ENCODE measurements around the gene ZFY. TPM values are rescaled to one million over a fixed set of nuclear protein-coding genes. Genes with fewer than 3 reads are reported as not detected.

The ZFY gene
- total RNA-seq, 2 experiments from 2014 or later: 13.4 to 16.8 TPM

- H3K4me1 Mint-ChIP-seq (ENCODE audit: low read depth): peaks cover 42% of the 10 kb centered on the region
- ATAC-seq: no peak
- peak overlapping the region; percentile 32 for H3K27ac Mint-ChIP-seq
- no peaks in the 10 kb centered on the region for H3K27me3 Mint-ChIP-seq
- H3K9me3 Mint-ChIP-seq: no peaks in the 10 kb centered on the region
- H3K36me3 Mint-ChIP-seq (ENCODE audit: low read depth): peaks cover 36% of the 10 kb centered on the region
- TF ChIP-seq CTCF (IDR thresholded peaks at IDR 0.05): no peak
- no peak for DNase-seq
- ChIA-PET CTCF (no interaction called here), POLR2A (interaction anchor here (0.8 to 0.9 kb wide), 2 partner anchors 9 to 17 kb away, joined by 3 read pairs; no protein-coding TSS in a partner anchor)
- intact Hi-C loops (cut with micrococcal nuclease): no loop called here
- no peak overlapping the region for H3K4me3 Mint-ChIP-seq
These were observed 19.6 kb downstream of the ZFY start for GRCh38 chrY:2954735-2955134.

GRCh38 chrY:2955561-2955960, 20.4 kb downstream of the ZFY start:
- TF ChIP-seq CTCF (IDR thresholded peaks at IDR 0.05): no peak
- H3K27me3 Mint-ChIP-seq: no peaks in the 10 kb centered on the region
- intact Hi-C loops (cut with micrococcal nuclease): no loop called here
- no peak overlapping the region for H3K4me3 Mint-ChIP-seq
- H3K4me1 Mint-ChIP-seq (ENCODE audit: low read depth): peaks cover 35% of the 10 kb centered on the region
- DNase-seq (no peak), ATAC-seq (no peak)
- CTCF ChIA-PET: no interaction called here
- no peak overlapping the region for H3K27ac Mint-ChIP-seq
- H3K9me3 Mint-ChIP-seq: no peaks in the 10 kb centered on the region
- peaks cover 40% of the 10 kb centered on the region for H3K36me3 Mint-ChIP-seq (ENCODE audit: low read depth)
- POLR2A ChIA-PET: interaction anchor here (0.8 to 0.9 kb wide), 2 partner anchors 10 to 16 kb away, joined by 3 read pairs; no protein-coding TSS in a partner anchor

GRCh38 chrY:2962061-2962460, 26.9 kb downstream of the ZFY start:
- H3K36me3 Mint-ChIP-seq (ENCODE audit: low read depth): peaks cover 28% of the 10 kb centered on the region
- H3K4me1 Mint-ChIP-seq (ENCODE audit: low read depth): peaks cover 18% of the 10 kb centered on the region
- ChIA-PET CTCF (no interaction called here), POLR2A (no interaction called here)
- DNase-seq: no peak
- no peaks in the 10 kb centered on the region for H3K27me3 Mint-ChIP-seq
- no peak overlapping the region for H3K27ac Mint-ChIP-seq
- no peak overlapping the region for H3K4me3 Mint-ChIP-seq
- H3K9me3 Mint-ChIP-seq: no peaks in the 10 kb centered on the region
- no peak for ATAC-seq
- TF ChIP-seq CTCF (IDR thresholded peaks at IDR 0.05): no peak
- intact Hi-C loops (cut with micrococcal nuclease): no loop called here

GRCh38 chrY:2964814-2965213, 29.6 kb downstream of the ZFY start:
- ChIA-PET CTCF (no interaction called here), POLR2A (no interaction called here)
- no peak overlapping the region for H3K27ac Mint-ChIP-seq
- intact Hi-C loops (cut with micrococcal nuclease): no loop called here
- H3K4me1 Mint-ChIP-seq (ENCODE audit: low read depth): peaks cover 26% of the 10 kb centered on the region
- H3K4me3 Mint-ChIP-seq: no peak overlapping the region
- H3K27me3 Mint-ChIP-seq: no peaks in the 10 kb centered on the region
- no peaks in the 10 kb centered on the region for H3K9me3 Mint-ChIP-seq
- peaks cover 17% of the 10 kb centered on the region for H3K36me3 Mint-ChIP-seq (ENCODE audit: low read depth)
- TF ChIP-seq CTCF (IDR thresholded peaks at IDR 0.05): no peak
- peak; percentile 27 for ATAC-seq
- DNase-seq: no peak

GRCh38 chrY:2965629-2966028, 30.4 kb downstream of the ZFY start:
- ChIA-PET POLR2A (no interaction called here), CTCF (no interaction called here)
- DNase-seq (no peak), ATAC-seq (no peak)
- peaks cover 14% of the 10 kb centered on the region for H3K36me3 Mint-ChIP-seq (ENCODE audit: low read depth)
- peaks cover 30% of the 10 kb centered on the region for H3K4me1 Mint-ChIP-seq (ENCODE audit: low read depth)
- H3K4me3 Mint-ChIP-seq: no peak overlapping the region
- no peak overlapping the region for H3K27ac Mint-ChIP-seq
- H3K9me3 Mint-ChIP-seq: no peaks in the 10 kb centered on the region
- intact Hi-C loops (cut with micrococcal nuclease): no loop called here
- no peaks in the 10 kb centered on the region for H3K27me3 Mint-ChIP-seq
- TF ChIP-seq CTCF (IDR thresholded peaks at IDR 0.05): no peak

Data from activated CD8-positive, alpha-beta T cell treated with anti-CD3 and anti-CD28 coated beads for 36 hours (primary cell).